Endothelial cell of umbilical vein (primary cell): ENCODE data around the gene CDH15. TPM values are rescaled to one million over a fixed set of nuclear protein-coding genes. Genes with fewer than 3 reads are reported as not detected.

ENCODE experiments used
- BruUV-seq: library from RNA; stranded (reverse); fragments of 400-500 nt; replicated peaks from 2 replicates; lab custom pipeline; 2021; lab: Mats Ljungman, UMichigan
- CTCF ChIA-PET: fragments of 300-600, 350-600 bp; sonication (Branson Sonifier 250); formaldehyde crosslinking; loops from one replicate; lab custom pipeline; 2021; ENCODE audit warnings: antibody characterized with exemption, inconsistent platforms; lab: Charles Lee
- POLR2A ChIA-PET: fragments of 300-600, 350-600 bp; sonication (Branson Sonifier 250); formaldehyde crosslinking; loops from one replicate; lab custom pipeline; 2021; ENCODE audit warnings: antibody characterized with exemption, inconsistent platforms; lab: Charles Lee
- DNase-seq: peaks from one replicate; pipeline ENCODE4 v3.0.0-alpha.2; 2011; ENCODE audit warnings: low read depth, low spot score
- FAIRE-seq: peaks from 2 replicates; lab custom pipeline; 2011; peaks lifted over from hg19 to GRCh38; lab: Jason Lieb, UNC
- H2AFZ ChIP-seq: 2 replicates; pipeline ENCODE4 v1.6.0; 2012; ENCODE audit warnings: low read depth, low read length, control low read depth, inconsistent platforms
- H3K27ac ChIP-seq: 2 replicates; pipeline ENCODE4 v1.5.1; 2011; ENCODE audit warnings: low read depth, mild to moderate bottlenecking, control low read depth, low read length, moderate library complexity; ENCODE audit not compliant: insufficient read depth
- H3K27me3 ChIP-seq, 2 experiments: 2 replicates each; pipeline versions ENCODE4 v1.6.0 to v1.6.1; 2011; ENCODE audit warnings: low read length in 2 of 2, mixed read lengths in 1 of 2; ENCODE audit not compliant: control insufficient read depth in 2 of 2, insufficient read depth in 2 of 2
- H3K36me3 ChIP-seq, 2 experiments: 2 replicates in 1 of 2; 3 replicates in 1 of 2; pipeline ENCODE4 v1.5.1; 2011; ENCODE audit warnings: low read length in 2 of 2, mild to moderate bottlenecking in 1 of 2, moderate library complexity in 1 of 2; ENCODE audit not compliant: control insufficient read depth in 2 of 2, insufficient read depth in 2 of 2; ENCODE audit errors: extremely low read depth in 1 of 2
- H3K4me1 ChIP-seq: 3 replicates; pipeline ENCODE4 v1.5.1; 2011; ENCODE audit warnings: mild to moderate bottlenecking, low read length; ENCODE audit not compliant: control insufficient read depth, insufficient read depth; ENCODE audit errors: extremely low read depth
- H3K4me2 ChIP-seq: 2 replicates; pipeline ENCODE4 v1.6.1; 2011; ENCODE audit warnings: low read length, control low read depth, mixed read lengths; ENCODE audit not compliant: insufficient read depth
- H3K4me3 ChIP-seq, 3 experiments: fragments of 200-600 bp in 1 of 3; sonication (generic), shearing (Covaris generic) in 1 of 3; replicated peaks in 1 of 3; 2 replicates each; pipeline ENCODE4 v1.5.1; 2011 to 2016; ENCODE audit warnings: control low read depth in 3 of 3, low read length in 3 of 3, mild to moderate bottlenecking in 2 of 3, inconsistent platforms in 1 of 3, low read depth in 1 of 3, moderate library complexity in 1 of 3; ENCODE audit not compliant: insufficient read depth in 1 of 3
- H3K79me2 ChIP-seq: 2 replicates; pipeline ENCODE4 v1.6.0; 2012; ENCODE audit warnings: low read length, inconsistent platforms; ENCODE audit not compliant: control insufficient read depth, insufficient read depth
- H3K9ac ChIP-seq: replicated peaks from 2 replicates; pipeline ENCODE3; 2011; ENCODE audit warnings: low read length, control low read depth; ENCODE audit not compliant: insufficient read depth; ENCODE audit errors: extremely low read depth
- H3K9me1 ChIP-seq: replicated peaks from 3 replicates; pipeline ENCODE4 v1.6.0; 2011; ENCODE audit warnings: mild to moderate bottlenecking, low read length; ENCODE audit not compliant: control insufficient read depth, insufficient read depth; ENCODE audit errors: extremely low read depth
- H3K9me3 ChIP-seq: replicated peaks from 2 replicates; pipeline ENCODE4 v1.5.1; 2012; ENCODE audit warnings: low read length, inconsistent platforms; ENCODE audit not compliant: control insufficient read depth, insufficient read depth
- H4K20me1 ChIP-seq: replicated peaks from 2 replicates; pipeline ENCODE3; 2011; ENCODE audit warnings: mild to moderate bottlenecking, low read length; ENCODE audit not compliant: control insufficient read depth, insufficient read depth; ENCODE audit errors: extremely low read depth
- CTCF ChIP-seq, 2 donors: IDR thresholded peaks; 1 replicate in 1 of 2; 2 replicates in 1 of 2; pipeline ENCODE4 v1.5.1; 2011; ENCODE audit warnings: low read length in 2 of 2, mild to moderate bottlenecking in 2 of 2, moderate library complexity in 2 of 2, control low read depth in 1 of 2, inconsistent platforms in 1 of 2, low read depth in 1 of 2; ENCODE audit not compliant: insufficient read depth in 1 of 2; ENCODE audit errors: extremely low read depth in 1 of 2
- EZH2 ChIP-seq: IDR thresholded peaks from 2 replicates; pipeline ENCODE4 v1.6.1; 2012; ENCODE audit warnings: borderline replicate concordance, low read depth, mild to moderate bottlenecking, moderate library complexity, low read length, inconsistent platforms; ENCODE audit not compliant: severe bottlenecking
- FOS ChIP-seq: IDR thresholded peaks from 2 replicates; pipeline ENCODE4 v1.6.1; 2011; ENCODE audit warnings: mild to moderate bottlenecking, low read length, moderate library complexity, borderline replicate concordance; ENCODE audit not compliant: insufficient read depth
- GATA2 ChIP-seq: IDR thresholded peaks from 2 replicates; pipeline ENCODE4 v1.7.0; 2011; ENCODE audit warnings: low read depth, mild to moderate bottlenecking, moderate library complexity, mixed read lengths, low read length; ENCODE audit not compliant: insufficient read length, insufficient read depth
- MAX ChIP-seq: IDR thresholded peaks from 2 replicates; pipeline ENCODE4 v1.6.1; 2011; ENCODE audit not compliant: insufficient read depth, insufficient read length
- MYC ChIP-seq: IDR thresholded peaks from one replicate; pipeline ENCODE4 v1.6.1; 2011; ENCODE audit warnings: mild to moderate bottlenecking, low read depth, low read length
- POLR2A ChIP-seq: IDR thresholded peaks from 2 replicates; pipeline ENCODE4 v1.6.1; 2012; ENCODE audit warnings: low read depth, mild to moderate bottlenecking, control low read depth, low read length
- POLR2AphosphoS5 ChIP-seq: IDR thresholded peaks from 2 replicates; pipeline ENCODE4 v1.6.1; 2012; ENCODE audit warnings: low read depth, mild to moderate bottlenecking, control low read depth, low read length, moderate library complexity; ENCODE audit not compliant: insufficient read depth
- dilution Hi-C: fragments of 300-500 bp; cut with MboI; formaldehyde crosslinking; loops from one replicate; pipeline ENCODE4 v1.15.0; 2019; ENCODE audit warnings: low sequenced_read_pairs; ENCODE audit not compliant: extremely low pct_ligation_motif_present
- intact Hi-C: fragments of 100-400 bp; cut with micrococcal nuclease; formaldehyde crosslinking; loops from one replicate; pipeline ENCODE4 v1.10.0; 2022
- polyA plus RNA-seq, 4 experiments: library from polyadenylated mRNA; depleted of rRNA in 3 of 4; stranded (reverse) in 3 of 4; unstranded in 1 of 4; fragments of >200 nt; gene quantifications; 2 replicates each; pipeline versions ENCODE4 v1.2.1 to v1.2.3, GENCODE V29; 2011 to 2012; ENCODE audit warnings: missing spikeins in 1 of 4
- total RNA-seq: library from RNA; stranded (reverse); gene quantifications from 2 replicates; pipeline ENCODE4 v1.2.3, GENCODE V29; 2021

Gene CDH15
- total and polyA plus RNA-seq, 2 donors (not counting 3 experiments of a cell fraction or from before 2014, with no cell fraction given), result 0.44 TPM; not detected in 1

GRCh38 chr16:89173174-89173921 is 1.8 kb downstream of the CDH15 start:
- dilution Hi-C loops, result no loop called here
- H4K20me1 ChIP-seq, result no peaks in the 10 kb centered on the region
- H2AFZ ChIP-seq, result no peak overlapping the region
- FAIRE-seq (no peak), DNase-seq (no peak)
- H3K9me1 ChIP-seq, result no peaks in the 10 kb centered on the region
- ChIA-PET CTCF (interaction anchor here (0.8 to 1.4 kb wide), 2 partner anchors 12 to 436 kb away, joined by 3 to 4 read pairs; no protein-coding TSS in a partner anchor), POLR2A (no interaction called here)
- H3K27me3 ChIP-seq, result peaks cover 0 to 3% of the 10 kb centered on the region in 2 experiments
- TF ChIP-seq MYC (no peak), MAX (no peak)
- peaks cover 3% of the 10 kb centered on the region for H3K4me1 ChIP-seq
- H3K4me3 ChIP-seq, result no peak overlapping the region
- no peaks in the 10 kb centered on the region for H3K9me3 ChIP-seq
- intact Hi-C loops, result no loop called here
- no peaks in the 10 kb centered on the region for H3K79me2 ChIP-seq
- H3K27ac ChIP-seq, result no peak overlapping the region
- H3K36me3 ChIP-seq, result no peaks in the 10 kb centered on the region
- no peak overlapping the region for H3K9ac ChIP-seq
- no peak overlapping the region for H3K4me2 ChIP-seq
- BruUV-seq, result no TSS peak

- ChIA-PET CTCF (interaction anchor here (0.8 to 1.4 kb wide), 2 partner anchors 11 to 437 kb away, joined by 3 to 4 read pairs; no protein-coding TSS in a partner anchor), POLR2A (no interaction called here)
- no peaks in the 10 kb centered on the region for H3K9me3 ChIP-seq
- BruUV-seq, result no TSS peak
- intact Hi-C loops, result no loop called here
- H3K27ac ChIP-seq, result no peak overlapping the region
- no peak overlapping the region for H2AFZ ChIP-seq
- H3K4me3 ChIP-seq, result no peak overlapping the region
- H3K79me2 ChIP-seq, result no peaks in the 10 kb centered on the region
- dilution Hi-C loops, result no loop called here
- H3K9ac ChIP-seq, result no peak overlapping the region
- no peaks in the 10 kb centered on the region for H3K9me1 ChIP-seq
- H3K4me2 ChIP-seq, result no peak overlapping the region
- TF ChIP-seq MAX (no peak), CTCF (IDR thresholded peaks at IDR 0.05; ENCODE audit: extremely low read depth in 1 of 2, insufficient read depth in 1 of 2, low read depth in 1 of 2, low read length in 2 of 2) (no peak), FOS (no peak), POLR2A (no peak), MYC (no peak), GATA2 (no peak), POLR2AphosphoS5 (no peak), EZH2 (no peak)
- H3K27me3 ChIP-seq, result peaks cover 0 to 3% of the 10 kb centered on the region in 2 experiments
- DNase-seq (no peak), FAIRE-seq (no peak)
- no peaks in the 10 kb centered on the region for H3K36me3 ChIP-seq
- H4K20me1 ChIP-seq, result no peaks in the 10 kb centered on the region
- peaks cover 3% of the 10 kb centered on the region for H3K4me1 ChIP-seq
Observed at GRCh38 chr16:89174055-89174827, 2.7 kb downstream of the CDH15 start.
